ENCODE results near the gene TMPRSS7. TPM values are rescaled to one million over a fixed set of nuclear protein-coding genes. Genes with fewer than 3 reads are reported as not detected.

TMPRSS7 gene
- total and polyA plus RNA-seq, 2 of the 8 experiments (the other 6 are each of a cell fraction or from before 2014, with no cell fraction given) = not detected

GRCh38 chr3:112128843-112129727, 94.5 kb downstream of the TMPRSS7 start:
- no peak overlapping the region for H4K5ac ChIP-seq (ENCODE audit: insufficient read length, low read depth, low read length)
- H3K79me1 ChIP-seq (ENCODE audit: low read depth, low read length) = no peaks in the 10 kb centered on the region
- no peak overlapping the region for H2AFZ ChIP-seq (ENCODE audit: low read length)
- H3K27ac ChIP-seq (ENCODE audit: low read depth, low read length) = no peak overlapping the region
- H4K20me1 ChIP-seq (replicated peaks in 1 of 2; ENCODE audit: control insufficient read depth in 1 of 2, insufficient read depth in 2 of 2, low read length in 2 of 2) = no peaks in the 10 kb centered on the region
- peaks cover 0 to 16% (median 11%) of the 10 kb centered on the region in 4 experiments; a peak in 5 of 7 replicates for H3K4me1 ChIP-seq (replicated peaks in 1 of 4; ENCODE audit: control insufficient read depth in 3 of 4, insufficient read depth in 4 of 4, low read length in 3 of 4)
- no peaks in the 10 kb centered on the region for H3K79me2 ChIP-seq (ENCODE audit: control insufficient read depth in 1 of 2, insufficient read depth in 2 of 2, low read length in 2 of 2)
- no peak overlapping the region for H4K91ac ChIP-seq (replicated peaks; ENCODE audit: insufficient read length, low read length)
- H2BK20ac ChIP-seq (ENCODE audit: low read length) = no peak overlapping the region
- peak; percentile 11; the same call in 1 of the 2 replicates for TF ChIP-seq SP1 (IDR thresholded peaks at IDR 0.05; ENCODE audit: low read depth, low read length)
- TF ChIP-seq FOSL1 (IDR thresholded peaks at IDR 0.05; ENCODE audit: insufficient read depth, low read depth, low read length) = no peak
- no peak overlapping the region for H3K14ac ChIP-seq (ENCODE audit: insufficient read length)
- no peak overlapping the region for H2BK5ac ChIP-seq (ENCODE audit: low read depth, low read length)
- no peak overlapping the region for H3K23ac ChIP-seq (ENCODE audit: insufficient read length)
- H3K4ac ChIP-seq (replicated peaks; ENCODE audit: insufficient read length, low read depth, low read length) = no peak overlapping the region
- CTCF ChIA-PET (ENCODE audit: partially characterized antibody) = interaction anchor here (0.6 to 5.1 kb wide), 4 partner anchors 9 to 86 kb away, joined by 3 to 31 read pairs (median 12); no protein-coding TSS in a partner anchor
- no peaks in the 10 kb centered on the region for H3K9me3 ChIP-seq (ENCODE audit: insufficient read depth in 2 of 2, low read depth in 1 of 2, low read length in 1 of 2)
- no peak overlapping the region for H3K56ac ChIP-seq (replicated peaks; ENCODE audit: insufficient read length, low read depth, low read length)
- H2BK15ac ChIP-seq (ENCODE audit: low read length) = no peak overlapping the region
- no peaks in the 10 kb centered on the region for H3K23me2 ChIP-seq (ENCODE audit: low read depth, low read length)
- H3K9ac ChIP-seq (replicated peaks in 1 of 4; ENCODE audit: extremely low read depth in 1 of 4, low read depth in 3 of 4, low read length in 3 of 4) = no peak overlapping the region
- H4K8ac ChIP-seq (ENCODE audit: extremely low read depth, insufficient read depth, low read length) = no peak overlapping the region
- FAIRE-seq (peak; percentile 45), DNase-seq (ENCODE audit: low read depth in 1 of 2, low spot score in 2 of 2) (no peak)
- no peak overlapping the region for H3K18ac ChIP-seq (ENCODE audit: extremely low read depth, low read length)
- no peak overlapping the region for H2AK5ac ChIP-seq (ENCODE audit: low read depth, low read length)
- no peaks in the 10 kb centered on the region for H3K27me3 ChIP-seq (replicated peaks in 1 of 4; ENCODE audit: control insufficient read depth in 3 of 4, extremely low read depth in 1 of 4, insufficient read depth in 3 of 4, low read length in 3 of 4)
- POLR2A ChIA-PET (ENCODE audit: partially characterized antibody) = interaction anchor here (0.8 to 1.3 kb wide), 2 partner anchors 12 to 433 kb away, joined by 3 read pairs; partner anchors contain the start of genes ATG3 and SLC35A5
- H3K4me2 ChIP-seq (ENCODE audit: insufficient read depth in 1 of 2, low read depth in 2 of 2, low read length in 2 of 2) = no peak overlapping the region
- no peaks in the 10 kb centered on the region; a peak in 2 of 8 replicates for H3K36me3 ChIP-seq (ENCODE audit: control insufficient read depth in 2 of 4, insufficient read depth in 4 of 4, low read length in 3 of 4)
- H3K4me3 ChIP-seq (ENCODE audit: extremely low read depth in 1 of 4, insufficient read depth in 2 of 4, low read depth in 3 of 4, low read length in 4 of 4) = no peak overlapping the region
- no peak overlapping the region for H2BK12ac ChIP-seq (ENCODE audit: low read depth, low read length)
- whole genome bisulfite sequencing, 2 experiments (ENCODE audit: extremely low coverage in 1 of 2, insufficient coverage in 1 of 2, insufficient read length in 1 of 2, insufficient replicate concordance in 2 of 2, low coverage in 1 of 2, low lambda C conversion rate in 2 of 2, missing lambda C conversion rate in 1 of 2) = 84% methylated on average over 7 of the region's 7 CpGs; no CpG with 5 or more reads in 1 of the 2 experiments
- H2BK120ac ChIP-seq (replicated peaks; ENCODE audit: low read depth, low read length) = no peak overlapping the region
